Neuron (in vitro differentiated cells): ENCODE measurements around the gene ZNF219.

Experiments
- H2AFZ ChIP-seq: one replicate; pipeline ENCODE4 v1.6.1; 2013; ENCODE audit warnings: low read depth, mild to moderate bottlenecking, inconsistent platforms, low read length, moderate library complexity
- H3K27me3 ChIP-seq: one replicate; pipeline ENCODE4 v1.6.1; 2013; ENCODE audit warnings: low read length; ENCODE audit not compliant: insufficient read depth
- H3K36me3 ChIP-seq: one replicate; pipeline ENCODE4 v1.6.1; 2013; ENCODE audit warnings: low read length; ENCODE audit not compliant: insufficient read depth
- H3K4me1 ChIP-seq: one replicate; pipeline ENCODE4 v1.6.1; 2013; ENCODE audit warnings: low read length; ENCODE audit not compliant: insufficient read depth
- H3K4me3 ChIP-seq: 2 replicates; pipeline ENCODE4 v1.5.1; 2013; ENCODE audit warnings: mild to moderate bottlenecking, low read length, moderate library complexity
- H3K9me3 ChIP-seq: one replicate; pipeline ENCODE4 v1.6.1; 2013; ENCODE audit warnings: low read length

Gene ZNF219

GRCh38 chr14:21061347-21061668 is 37.1 kb downstream of the ZNF219 start:
- Histone ChIP-seq H3K27me3 (no peaks in the 10 kb centered on the region), H2AFZ (no peak overlapping the region), H3K9me3 (no peaks in the 10 kb centered on the region), H3K4me3 (no peak overlapping the region), H3K36me3 (no peaks in the 10 kb centered on the region), H3K4me1 (peaks cover 9% of the 10 kb centered on the region)

GRCh38 chr14:21060614-21061346 is 37.7 kb downstream of the ZNF219 start:
- no peak overlapping the region for H2AFZ ChIP-seq
- H3K4me3 ChIP-seq = no peak overlapping the region

GRCh38 chr14:21059842-21060613 is 38.4 kb downstream of the ZNF219 start:
- Histone ChIP-seq H3K9me3 (no peaks in the 10 kb centered on the region), H3K36me3 (no peaks in the 10 kb centered on the region), H3K4me1 (peaks cover 9% of the 10 kb centered on the region), H3K4me3 (no peak overlapping the region), H2AFZ (no peak overlapping the region), H3K27me3 (no peaks in the 10 kb centered on the region)

More at GRCh38 chr14:21060614-21061346, 37.7 kb downstream of the ZNF219 start:
- Histone ChIP-seq H3K4me1 (peaks cover 9% of the 10 kb centered on the region), H3K27me3 (no peaks in the 10 kb centered on the region), H3K36me3 (no peaks in the 10 kb centered on the region), H3K9me3 (no peaks in the 10 kb centered on the region)

- H3K9me3 ChIP-seq = no peaks in the 10 kb centered on the region
- no peak overlapping the region for H3K4me3 ChIP-seq
- H3K4me1 ChIP-seq = peaks cover 8% of the 10 kb centered on the region
- no peaks in the 10 kb centered on the region for H3K27me3 ChIP-seq
- H3K36me3 ChIP-seq = no peaks in the 10 kb centered on the region
- no peak overlapping the region for H2AFZ ChIP-seq
Measured at GRCh38 chr14:21058903-21059302, 39.6 kb downstream of the ZNF219 start.

GRCh38 chr14:21057803-21058675 is 40.4 kb downstream of the ZNF219 start, which contains the start of gene RNASE8:
Gene RNASE8, plus strand, starts transcription at chr14:21057822. Its CDS starts 71 bp downstream, at chr14:21057893.
- H2AFZ ChIP-seq = no peak within 1 kb of the TSS
- H3K4me1 ChIP-seq = no peaks in the 10 kb centered on the region
- no peaks in the 10 kb centered on the region for H3K36me3 ChIP-seq
- H3K4me3 ChIP-seq = no peak within 1 kb of the TSS
- H3K9me3 ChIP-seq = no peaks in the 10 kb centered on the region
- no peaks in the 10 kb centered on the region for H3K27me3 ChIP-seq

- H2AFZ ChIP-seq = no peak overlapping the region
- H3K36me3 ChIP-seq = no peaks in the 10 kb centered on the region
- H3K9me3 ChIP-seq = no peaks in the 10 kb centered on the region
- H3K4me3 ChIP-seq = no peak overlapping the region
- no peaks in the 10 kb centered on the region for H3K4me1 ChIP-seq
- H3K27me3 ChIP-seq = no peaks in the 10 kb centered on the region
Measured at GRCh38 chr14:21056520-21057163, 41.8 kb downstream of the ZNF219 start.

GRCh38 chr14:21055432-21056117 is 42.9 kb downstream of the ZNF219 start:
- H3K36me3 ChIP-seq = no peaks in the 10 kb centered on the region
- H3K4me3 ChIP-seq = no peak overlapping the region
- no peaks in the 10 kb centered on the region for H3K27me3 ChIP-seq
- H2AFZ ChIP-seq = no peak overlapping the region
- no peaks in the 10 kb centered on the region for H3K4me1 ChIP-seq
- H3K9me3 ChIP-seq = no peaks in the 10 kb centered on the region

GRCh38 chr14:21054768-21055145 is 43.7 kb downstream of the ZNF219 start:
- Histone ChIP-seq H3K4me1 (no peaks in the 10 kb centered on the region), H3K9me3 (no peaks in the 10 kb centered on the region), H3K27me3 (no peaks in the 10 kb centered on the region), H3K4me3 (no peak overlapping the region), H3K36me3 (no peaks in the 10 kb centered on the region), H2AFZ (no peak overlapping the region)

- H3K27me3 ChIP-seq = no peaks in the 10 kb centered on the region
- H3K4me1 ChIP-seq = no peaks in the 10 kb centered on the region
- H3K36me3 ChIP-seq = no peaks in the 10 kb centered on the region
- no peaks in the 10 kb centered on the region for H3K9me3 ChIP-seq
- H3K4me3 ChIP-seq = no peak overlapping the region
- H2AFZ ChIP-seq = no peak overlapping the region
Measured at GRCh38 chr14:21054123-21054767, 44.2 kb downstream of the ZNF219 start.

- Histone ChIP-seq H3K36me3 (no peaks in the 10 kb centered on the region), H3K4me3 (no peak overlapping the region), H3K4me1 (peaks cover 3% of the 10 kb centered on the region), H2AFZ (no peak overlapping the region), H3K9me3 (no peaks in the 10 kb centered on the region), H3K27me3 (no peaks in the 10 kb centered on the region)
Measured at GRCh38 chr14:21053184-21054122, 45.0 kb downstream of the ZNF219 start.

- Histone ChIP-seq H3K36me3 (no peaks in the 10 kb centered on the region), H3K27me3 (peaks cover 3% of the 10 kb centered on the region), H3K4me1 (peaks cover 3% of the 10 kb centered on the region), H2AFZ (no peak overlapping the region), H3K9me3 (no peaks in the 10 kb centered on the region), H3K4me3 (no peak overlapping the region)
Measured at GRCh38 chr14:21050597-21050996, 47.9 kb downstream of the ZNF219 start.
